ENCODE results near the gene ZNF292.

GRCh38 chr6:87124074-87124473 lies 31.3 kb upstream of the ZNF292 start:
- TF ChIP-seq CTCF (conservative IDR thresholded peaks at IDR 0.05 in 1 of 2, IDR thresholded peaks at IDR 0.05 in 1 of 2; ENCODE audit: low read depth in 1 of 2, low read length in 2 of 2) (no peak), EZH2 (IDR thresholded peaks at IDR 0.05; ENCODE audit: low read length, missing control alignments) (no peak)
